Liver (tissue), 3 donors: ENCODE data around the gene ENTPD7.

ENCODE experiments used
- ATF3 ChIP-seq: IDR thresholded peaks from 2 replicates; pipeline ENCODE4 v1.6.1; 2016; ENCODE audit warnings: antibody characterized with exemption
- CTCF ChIP-seq: fragments of 150-350 bp; IDR thresholded peaks from 2 replicates; pipeline ENCODE4 v1.5.1; 2017; ENCODE audit warnings: improper control_type of control experiment, low read depth, low read length; ENCODE audit not compliant: missing input control
- GABPA ChIP-seq, 2 donors: IDR thresholded peaks in 1 of 2; conservative IDR thresholded peaks in 1 of 2; 2 replicates each; pipeline ENCODE4 v1.6.1; 2016; ENCODE audit warnings: antibody characterized with exemption in 2 of 2, mild to moderate bottlenecking in 1 of 2, moderate library complexity in 1 of 2
- JUND ChIP-seq, 2 donors: IDR thresholded peaks; 2 replicates each; pipeline ENCODE4 v1.6.1; 2016; ENCODE audit warnings: antibody characterized with exemption in 2 of 2
- MAX ChIP-seq: IDR thresholded peaks from 2 replicates; pipeline ENCODE4 v1.6.1; 2016; ENCODE audit warnings: antibody characterized with exemption
- NR2F2 ChIP-seq: IDR thresholded peaks from 2 replicates; pipeline ENCODE4 v1.6.1; 2016; ENCODE audit warnings: antibody characterized with exemption
- RAD21 ChIP-seq, 2 donors: IDR thresholded peaks; 2 replicates each; pipeline ENCODE4 v1.6.1; 2016; ENCODE audit warnings: antibody characterized with exemption in 2 of 2, mild to moderate bottlenecking in 2 of 2
- REST ChIP-seq: IDR thresholded peaks from 2 replicates; pipeline ENCODE4 v1.6.1; 2016; ENCODE audit warnings: antibody characterized with exemption, mild to moderate bottlenecking
- TAF1 ChIP-seq: conservative IDR thresholded peaks from 2 replicates; pipeline ENCODE4 v1.6.1; 2016; ENCODE audit warnings: antibody characterized with exemption, mild to moderate bottlenecking
- YY1 ChIP-seq: IDR thresholded peaks from 2 replicates; pipeline ENCODE4 v1.6.1; 2016; ENCODE audit warnings: antibody characterized with exemption, mild to moderate bottlenecking
- ZBTB33 ChIP-seq: IDR thresholded peaks from 2 replicates; pipeline ENCODE4 v1.6.1; 2016; ENCODE audit warnings: antibody characterized with exemption
- donor health status: healthy.
- donor health status: healthy.

GRCh38 chr10:99665304-99665703 lies 6.0 kb downstream of the ENTPD7 start:
- TF ChIP-seq RAD21 (IDR thresholded peaks at IDR 0.05) (no peak), MAX (no peak), CTCF (no peak), ATF3 (no peak), REST (no peak), ZBTB33 (no peak), NR2F2 (no peak), TAF1 (no peak), GABPA (IDR thresholded peaks at IDR 0.05 in 1 of 2, conservative IDR thresholded peaks at IDR 0.05 in 1 of 2) (no peak), JUND (IDR thresholded peaks at IDR 0.05) (no peak), YY1 (no peak)
